ENCODE data around the gene PREX1. TPM values are rescaled to one million over a fixed set of nuclear protein-coding genes. Genes with fewer than 3 reads are reported as not detected.

Gene PREX1
- total RNA-seq, 2 experiments from 2014 or later, result 20.7 to 25.3 TPM

GRCh38 chr20:48669946-48670605, 157.7 kb downstream of the PREX1 start:
- Histone ChIP-seq H3K4me2 (ENCODE audit: low read length) (no peak overlapping the region), H3K79me2 (ENCODE audit: insufficient read depth, low read depth, low read length) (no peaks in the 10 kb centered on the region), H3K36me3 (ENCODE audit: insufficient read depth, low read length) (no peaks in the 10 kb centered on the region), H3K4me1 (ENCODE audit: insufficient read depth, low read length, poor library complexity, severe bottlenecking) (no peaks in the 10 kb centered on the region), H2AFZ (ENCODE audit: low read length) (no peak overlapping the region), H4K20me1 (ENCODE audit: insufficient read depth, low read length) (no peaks in the 10 kb centered on the region), H3K27ac (ENCODE audit: low read depth, low read length, poor library complexity, severe bottlenecking) (no peak overlapping the region), H3K9me2 (ENCODE audit: insufficient read depth, low read length) (no peaks in the 10 kb centered on the region), H3K9me3 (ENCODE audit: low read length) (no peaks in the 10 kb centered on the region), H3K4me3 (ENCODE audit: low read depth, low read length, poor library complexity, severe bottlenecking) (no peak overlapping the region)
- no TSS peak for BruUV-seq (replicated peaks)
- ChIA-PET CTCF (ENCODE audit: unreplicated experiment) (no interaction called here), POLR2A (no interaction called here)
- intact Hi-C loops (cut with micrococcal nuclease; ENCODE audit: unreplicated experiment), result no loop called here
- TF ChIP-seq, protein P1, sequence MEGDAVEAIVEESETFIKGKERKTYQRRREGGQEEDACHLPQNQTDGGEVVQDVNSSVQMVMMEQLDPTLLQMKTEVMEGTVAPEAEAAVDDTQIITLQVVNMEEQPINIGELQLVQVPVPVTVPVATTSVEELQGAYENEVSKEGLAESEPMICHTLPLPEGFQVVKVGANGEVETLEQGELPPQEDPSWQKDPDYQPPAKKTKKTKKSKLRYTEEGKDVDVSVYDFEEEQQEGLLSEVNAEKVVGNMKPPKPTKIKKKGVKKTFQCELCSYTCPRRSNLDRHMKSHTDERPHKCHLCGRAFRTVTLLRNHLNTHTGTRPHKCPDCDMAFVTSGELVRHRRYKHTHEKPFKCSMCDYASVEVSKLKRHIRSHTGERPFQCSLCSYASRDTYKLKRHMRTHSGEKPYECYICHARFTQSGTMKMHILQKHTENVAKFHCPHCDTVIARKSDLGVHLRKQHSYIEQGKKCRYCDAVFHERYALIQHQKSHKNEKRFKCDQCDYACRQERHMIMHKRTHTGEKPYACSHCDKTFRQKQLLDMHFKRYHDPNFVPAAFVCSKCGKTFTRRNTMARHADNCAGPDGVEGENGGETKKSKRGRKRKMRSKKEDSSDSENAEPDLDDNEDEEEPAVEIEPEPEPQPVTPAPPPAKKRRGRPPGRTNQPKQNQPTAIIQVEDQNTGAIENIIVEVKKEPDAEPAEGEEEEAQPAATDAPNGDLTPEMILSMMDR (conservative IDR thresholded peaks at IDR 0.05; ENCODE audit: low read length), result no peak
- no peak for TF ChIP-seq EZH2phosphoT487 (IDR thresholded peaks at IDR 0.05; ENCODE audit: borderline replicate concordance, low read depth, low read length)
- DNase-seq (ENCODE audit: low spot score), result no peak

DNA sequence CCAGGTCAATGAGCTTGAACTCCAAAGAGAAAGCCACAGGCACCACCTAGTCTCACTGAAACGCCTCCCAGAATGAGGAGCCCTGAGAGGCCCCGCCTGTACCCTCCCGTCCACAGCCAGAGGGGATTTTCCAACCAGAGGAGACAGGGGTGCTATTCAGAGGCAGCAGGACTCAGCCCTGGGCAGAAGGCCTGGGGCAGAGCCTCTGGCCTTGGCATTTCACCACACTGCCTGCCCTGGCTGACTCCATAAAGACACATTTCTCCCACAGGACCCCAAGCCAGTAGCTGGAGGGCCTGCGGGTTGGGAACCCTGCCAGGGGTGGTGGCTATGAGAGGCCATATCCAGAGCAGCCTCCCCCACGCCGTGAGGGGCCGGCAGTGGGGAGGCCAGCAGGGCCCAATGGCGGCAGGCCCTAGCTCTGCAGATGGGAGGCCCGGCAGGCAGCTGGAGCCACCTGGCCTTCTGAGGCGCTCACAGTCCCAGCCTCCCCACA, 159.3 kb downstream of the PREX1 start:
- Histone ChIP-seq H3K9me3 (ENCODE audit: low read length) (no peaks in the 10 kb centered on the region), H3K9me2 (ENCODE audit: insufficient read depth, low read length) (no peaks in the 10 kb centered on the region), H3K27ac (ENCODE audit: low read depth, low read length, poor library complexity, severe bottlenecking) (no peak overlapping the region), H3K4me3 (ENCODE audit: low read depth, low read length, poor library complexity, severe bottlenecking) (no peak overlapping the region), H3K4me1 (ENCODE audit: insufficient read depth, low read length, poor library complexity, severe bottlenecking) (no peaks in the 10 kb centered on the region), H3K79me2 (ENCODE audit: insufficient read depth, low read depth, low read length) (no peaks in the 10 kb centered on the region), H2AFZ (ENCODE audit: low read length) (no peak overlapping the region), H3K4me2 (ENCODE audit: low read length) (no peak overlapping the region), H3K36me3 (ENCODE audit: insufficient read depth, low read length) (no peaks in the 10 kb centered on the region), H4K20me1 (ENCODE audit: insufficient read depth, low read length) (no peaks in the 10 kb centered on the region)
- CTCF ChIA-PET (ENCODE audit: unreplicated experiment), result no interaction called here
- TF ChIP-seq, protein P1 (conservative IDR thresholded peaks at IDR 0.05; ENCODE audit: low read length), result no peak
- no peak for TF ChIP-seq EZH2phosphoT487 (IDR thresholded peaks at IDR 0.05; ENCODE audit: borderline replicate concordance, low read depth, low read length)
- intact Hi-C loops (cut with micrococcal nuclease; ENCODE audit: unreplicated experiment), result no loop called here
- POLR2A ChIA-PET, result no interaction called here
- no TSS peak for BruUV-seq (replicated peaks)
- DNase-seq (ENCODE audit: low spot score), result no peak

DNA sequence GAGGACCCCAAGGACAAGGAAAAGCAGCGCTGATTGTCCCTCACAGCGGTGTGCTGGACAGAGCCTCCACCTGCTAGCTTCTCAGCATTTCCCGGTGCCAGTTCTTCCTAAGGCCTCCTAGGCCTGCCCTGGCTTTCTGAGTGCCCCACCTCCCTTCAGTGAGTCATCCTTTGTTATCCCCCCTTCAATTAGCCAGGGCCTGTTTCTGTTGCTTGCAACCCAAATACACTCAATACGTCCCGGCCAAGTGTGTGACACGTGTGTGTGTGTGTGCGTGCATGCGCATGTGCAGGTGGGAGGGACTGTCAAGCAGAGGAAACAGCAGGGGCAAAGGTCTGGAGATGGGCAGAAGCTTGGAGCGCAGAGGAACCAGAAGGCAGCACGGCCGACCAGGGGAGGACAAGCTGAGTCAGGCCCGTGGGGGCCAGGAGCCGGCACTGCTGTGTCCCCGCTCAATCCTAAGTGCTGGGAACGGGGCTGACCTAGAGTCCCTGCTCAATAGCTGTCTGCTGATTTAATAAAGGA, 159.8 kb downstream of the PREX1 start:
- POLR2A ChIA-PET, result no interaction called here
- no TSS peak for BruUV-seq (replicated peaks)
- no peak overlapping the region for H3K27ac ChIP-seq (ENCODE audit: low read depth, low read length, poor library complexity, severe bottlenecking)
- no peaks in the 10 kb centered on the region for H3K9me3 ChIP-seq (ENCODE audit: low read length)
- H3K79me2 ChIP-seq (ENCODE audit: insufficient read depth, low read depth, low read length), result no peaks in the 10 kb centered on the region
- no peaks in the 10 kb centered on the region for H3K4me1 ChIP-seq (ENCODE audit: insufficient read depth, low read length, poor library complexity, severe bottlenecking)
- CTCF ChIA-PET (ENCODE audit: unreplicated experiment), result no interaction called here
- DNase-seq (ENCODE audit: low spot score), result no peak
- no peaks in the 10 kb centered on the region for H3K36me3 ChIP-seq (ENCODE audit: insufficient read depth, low read length)
- no peak overlapping the region for H3K4me3 ChIP-seq (ENCODE audit: low read depth, low read length, poor library complexity, severe bottlenecking)
- H3K9me2 ChIP-seq (ENCODE audit: insufficient read depth, low read length), result no peaks in the 10 kb centered on the region
- TF ChIP-seq, protein P1 (conservative IDR thresholded peaks at IDR 0.05; ENCODE audit: low read length), result no peak
- no peak for TF ChIP-seq EZH2phosphoT487 (IDR thresholded peaks at IDR 0.05; ENCODE audit: borderline replicate concordance, low read depth, low read length)
- H2AFZ ChIP-seq (ENCODE audit: low read length), result no peak overlapping the region
- no peak overlapping the region for H3K4me2 ChIP-seq (ENCODE audit: low read length)
- no peaks in the 10 kb centered on the region for H4K20me1 ChIP-seq (ENCODE audit: insufficient read depth, low read length)
- intact Hi-C loops (cut with micrococcal nuclease; ENCODE audit: unreplicated experiment), result no loop called here

All from OCI-LY7 (cell line).